ENCODE data around the gene IL34.

The IL34 gene

DNA sequence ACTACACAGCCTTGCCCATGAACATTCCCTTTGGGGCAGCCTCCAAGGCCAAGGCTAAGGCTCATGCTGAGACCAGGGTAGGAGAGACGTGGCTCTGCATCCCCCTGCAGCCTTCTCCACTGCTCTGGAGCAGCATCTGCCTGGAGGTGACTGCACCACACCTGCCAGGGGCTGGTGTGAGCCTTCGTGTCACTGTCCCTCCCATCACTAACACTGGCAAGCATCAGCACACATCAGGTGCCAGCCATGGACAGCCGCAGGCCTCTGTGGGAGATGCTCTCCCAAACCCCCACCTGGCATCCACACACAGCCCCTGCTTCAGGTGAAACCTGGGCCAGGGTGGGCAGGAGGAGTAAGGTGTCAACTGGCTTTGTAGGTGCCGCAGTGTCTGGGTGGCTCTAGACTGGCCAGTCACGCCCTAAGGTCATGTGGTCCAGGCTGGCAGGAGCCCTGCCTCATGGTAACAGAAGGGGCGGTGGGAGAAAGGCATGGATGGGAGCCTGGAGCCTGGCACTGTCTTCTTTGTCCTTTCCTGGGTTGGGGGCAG is 57.5 kb downstream of the IL34 start:
- DNase-seq: no peak

DNA sequence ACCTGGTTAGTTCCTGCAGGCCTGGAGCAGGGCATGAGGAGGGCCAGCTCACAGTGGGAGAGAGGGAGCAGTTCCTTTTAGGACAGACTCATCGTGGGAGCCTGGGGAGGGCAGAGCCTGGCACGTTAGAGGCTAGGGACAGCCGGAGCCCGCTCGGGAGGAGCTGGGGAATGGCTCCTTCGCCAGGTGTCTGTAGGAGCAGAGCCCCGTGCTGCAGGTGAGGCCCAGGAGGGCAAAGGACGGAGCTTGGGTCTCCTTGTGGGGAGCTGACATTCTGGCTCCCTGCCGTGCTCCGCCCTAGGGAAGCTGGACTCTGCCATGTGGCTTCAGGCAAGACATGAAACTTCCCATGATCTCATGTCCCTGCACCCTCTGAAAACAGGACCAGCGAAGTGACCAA is 58.2 kb downstream of the IL34 start:
- no peak for DNase-seq

DNA sequence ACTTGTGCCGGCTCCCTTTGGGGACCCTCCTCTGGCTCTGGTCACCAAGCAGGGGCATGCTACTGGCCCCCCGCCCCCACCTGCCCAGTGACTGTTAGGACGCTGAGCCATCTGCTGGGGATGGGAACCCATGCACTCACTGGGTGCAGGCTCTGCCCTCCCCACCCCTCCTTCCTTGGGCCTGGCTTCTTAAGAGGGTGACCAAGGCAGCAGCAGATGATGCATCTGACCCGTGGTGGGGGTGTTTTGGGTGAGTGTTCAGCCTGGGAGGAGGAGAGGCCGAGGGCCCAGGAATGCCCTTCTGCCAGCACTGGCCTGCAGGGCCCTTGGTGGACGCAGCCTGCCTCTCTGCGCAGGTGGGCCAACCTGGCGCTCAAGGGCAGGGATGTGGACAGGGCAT is 58.7 kb downstream of the IL34 start:
- DNase-seq: no peak

DNA sequence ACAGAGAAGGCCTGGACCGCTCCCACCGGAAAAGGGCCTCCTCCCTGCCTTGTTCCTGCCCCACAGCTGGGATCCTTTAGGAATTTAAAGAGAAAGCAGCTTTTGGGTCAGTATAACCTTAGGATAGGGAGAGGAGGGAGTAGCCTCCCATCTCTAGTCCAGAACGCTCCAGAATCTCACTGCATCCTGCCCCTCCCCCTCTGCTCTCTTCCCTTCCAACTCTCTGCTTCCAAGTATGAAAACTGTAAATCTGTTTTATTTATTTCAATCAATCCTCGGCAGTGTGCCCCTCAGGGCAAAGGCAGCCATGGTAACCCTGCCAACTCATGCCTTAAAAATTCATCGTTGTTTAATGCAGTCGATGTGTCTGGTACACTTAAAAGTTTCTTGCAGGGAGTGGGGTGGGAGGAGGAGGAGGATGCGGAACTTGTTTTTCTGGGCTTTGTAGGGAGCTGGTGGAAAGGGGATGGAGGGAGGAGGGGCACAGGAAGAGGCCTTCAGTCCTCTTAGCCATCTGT is 60.6 kb downstream of the IL34 start:
- DNase-seq: no peak

DNA sequence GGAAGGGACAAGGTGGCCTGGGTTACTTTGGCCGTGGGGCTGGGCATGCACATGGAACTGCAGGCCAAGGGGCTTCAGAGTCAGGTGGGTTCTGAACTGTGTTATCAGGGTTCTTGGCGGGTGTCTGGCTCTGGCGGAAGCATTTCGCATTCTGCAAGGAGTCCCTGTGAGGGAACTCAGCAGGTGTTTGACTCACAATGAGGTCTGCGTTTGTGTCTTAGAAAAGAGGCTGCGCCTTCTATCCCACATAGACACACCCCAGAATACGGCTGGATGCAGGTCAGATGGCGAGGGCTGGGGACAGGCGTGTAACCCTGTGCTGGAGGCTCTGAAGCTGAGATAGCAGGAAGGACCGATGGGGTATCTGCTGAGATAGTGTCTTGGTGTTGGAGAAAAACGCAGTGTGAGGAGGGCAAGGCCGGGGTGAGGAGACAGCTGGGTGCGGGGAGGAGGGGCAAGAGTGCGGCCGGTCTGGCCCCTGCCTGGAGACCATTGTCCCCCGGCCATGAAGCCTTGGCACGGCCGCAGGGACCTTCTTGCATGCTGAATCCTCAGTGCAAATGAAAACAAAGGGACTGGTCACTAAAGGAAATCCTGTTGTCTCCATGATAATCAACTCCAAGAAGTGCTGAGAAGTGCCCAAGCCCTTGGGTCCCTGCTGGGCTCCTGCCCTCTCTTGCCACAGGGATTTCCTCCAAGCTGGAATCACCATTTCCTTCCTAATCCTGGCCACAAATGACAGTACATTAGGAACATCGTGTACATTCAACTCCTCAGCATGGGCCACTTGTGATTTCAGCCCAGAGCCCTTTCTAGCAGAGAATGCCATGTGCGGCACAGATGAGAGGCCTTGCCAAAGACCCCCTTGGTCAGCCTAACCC is 62.2 kb downstream of the IL34 start:
- DNase-seq: no peak

DNA sequence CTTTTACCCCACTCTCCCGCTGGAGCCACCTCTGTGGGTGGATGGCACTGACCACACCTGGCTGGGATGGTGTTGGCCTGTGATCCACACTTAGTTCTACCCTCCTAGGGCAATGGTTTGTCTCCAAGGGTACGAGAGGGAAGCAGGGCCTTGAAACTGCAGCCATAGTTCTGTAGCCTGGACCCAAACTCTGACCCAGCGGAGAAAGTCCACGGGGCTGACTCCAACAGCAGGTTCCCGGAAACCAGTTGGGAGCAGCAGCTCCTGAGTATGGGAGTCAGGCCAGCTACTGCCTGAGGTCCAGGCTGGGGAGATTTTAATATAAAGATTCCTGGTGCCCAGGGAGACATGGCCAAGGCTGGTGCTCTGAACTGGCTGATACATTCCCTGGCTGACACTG is 63.1 kb downstream of the IL34 start:
- DNase-seq: no peak

DNA sequence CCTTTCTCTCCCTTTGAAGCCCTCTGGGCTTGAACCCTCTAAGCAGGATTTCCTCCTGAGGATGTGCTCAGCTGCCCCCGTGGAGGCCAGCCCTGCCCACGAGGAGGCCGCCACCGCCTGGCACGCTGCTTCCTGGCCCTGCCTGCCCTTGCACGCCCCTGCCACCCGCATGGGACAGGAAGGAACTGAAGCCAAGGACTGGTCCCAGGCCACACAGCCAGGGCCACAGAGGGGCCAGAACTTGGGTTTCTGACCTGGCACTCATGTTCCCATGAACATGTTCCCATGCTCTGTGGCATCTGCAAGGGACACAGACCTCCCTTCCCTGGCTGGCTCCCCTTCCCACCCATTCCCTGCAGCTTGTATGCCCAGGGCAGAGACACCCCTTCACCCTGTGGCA is 63.6 kb downstream of the IL34 start:
- no peak for DNase-seq

Measured in 8988T (cell line).